AG10803 (cell line): ENCODE data around the gene C1GALT1C1L.
A peak's percentile ranks its signal among the peaks of the same experiment; 100 is the strongest.

Experiments used
- DNase-seq: peaks from one replicate; pipeline ENCODE4 v3.0.0; 2010; ENCODE audit warnings: low read depth
- H3K4me3 ChIP-seq: 2 replicates; pipeline ENCODE4 v1.5.1; 2011; ENCODE audit warnings: mild to moderate bottlenecking, low read length, control low read depth
- TF ChIP-seq, protein P1 (sequence below): conservative IDR thresholded peaks from 2 replicates; pipeline ENCODE4 v1.5.1; 2011; ENCODE audit warnings: mild to moderate bottlenecking, low read length, control low read depth, inconsistent platforms

Gene C1GALT1C1L

DNA sequence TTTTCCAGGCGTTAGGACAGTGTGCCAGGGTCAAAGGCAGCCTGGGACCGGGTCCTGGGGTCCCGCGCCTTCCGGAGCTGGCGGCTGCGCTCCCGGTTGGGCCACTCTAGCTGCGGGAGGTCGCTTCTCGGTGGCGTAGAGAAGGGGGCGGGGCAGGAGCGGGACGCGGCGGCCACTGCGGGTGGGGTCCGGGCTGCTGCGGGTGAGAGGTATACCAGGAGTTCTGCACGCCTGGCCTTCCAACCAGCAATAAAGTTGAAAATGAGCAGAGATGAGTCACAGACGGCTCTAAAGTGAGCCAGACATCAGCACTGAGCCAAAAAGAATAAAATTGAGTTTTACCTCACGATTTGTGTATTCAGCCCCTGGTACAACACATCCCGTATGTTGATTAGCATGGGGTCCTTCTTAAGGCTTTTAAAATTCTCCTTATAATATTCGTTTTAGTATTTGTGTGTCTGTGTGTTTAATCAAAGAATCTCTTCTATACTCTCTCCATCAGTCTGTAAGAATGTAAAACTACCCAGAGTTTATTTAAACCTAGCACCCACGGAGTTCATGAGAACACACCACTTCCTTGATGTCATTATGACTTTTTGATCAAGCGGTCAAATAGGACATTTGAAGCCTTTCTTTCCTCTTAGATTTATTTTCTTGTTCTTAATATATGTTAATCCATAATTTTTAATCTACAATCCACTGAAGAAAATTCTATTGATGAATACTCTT is at the start of gene C1GALT1C1L:
C1GALT1C1L (minus strand) TSS at position 108 of the 729 bp plus-strand sequence; CDS start at position 1, 107 bp downstream.
- peak within 1 kb of the TSS; percentile 67 for H3K4me3 ChIP-seq
- TF ChIP-seq, protein P1, sequence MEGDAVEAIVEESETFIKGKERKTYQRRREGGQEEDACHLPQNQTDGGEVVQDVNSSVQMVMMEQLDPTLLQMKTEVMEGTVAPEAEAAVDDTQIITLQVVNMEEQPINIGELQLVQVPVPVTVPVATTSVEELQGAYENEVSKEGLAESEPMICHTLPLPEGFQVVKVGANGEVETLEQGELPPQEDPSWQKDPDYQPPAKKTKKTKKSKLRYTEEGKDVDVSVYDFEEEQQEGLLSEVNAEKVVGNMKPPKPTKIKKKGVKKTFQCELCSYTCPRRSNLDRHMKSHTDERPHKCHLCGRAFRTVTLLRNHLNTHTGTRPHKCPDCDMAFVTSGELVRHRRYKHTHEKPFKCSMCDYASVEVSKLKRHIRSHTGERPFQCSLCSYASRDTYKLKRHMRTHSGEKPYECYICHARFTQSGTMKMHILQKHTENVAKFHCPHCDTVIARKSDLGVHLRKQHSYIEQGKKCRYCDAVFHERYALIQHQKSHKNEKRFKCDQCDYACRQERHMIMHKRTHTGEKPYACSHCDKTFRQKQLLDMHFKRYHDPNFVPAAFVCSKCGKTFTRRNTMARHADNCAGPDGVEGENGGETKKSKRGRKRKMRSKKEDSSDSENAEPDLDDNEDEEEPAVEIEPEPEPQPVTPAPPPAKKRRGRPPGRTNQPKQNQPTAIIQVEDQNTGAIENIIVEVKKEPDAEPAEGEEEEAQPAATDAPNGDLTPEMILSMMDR = no peak
- peak; percentile 49 for DNase-seq

DNA sequence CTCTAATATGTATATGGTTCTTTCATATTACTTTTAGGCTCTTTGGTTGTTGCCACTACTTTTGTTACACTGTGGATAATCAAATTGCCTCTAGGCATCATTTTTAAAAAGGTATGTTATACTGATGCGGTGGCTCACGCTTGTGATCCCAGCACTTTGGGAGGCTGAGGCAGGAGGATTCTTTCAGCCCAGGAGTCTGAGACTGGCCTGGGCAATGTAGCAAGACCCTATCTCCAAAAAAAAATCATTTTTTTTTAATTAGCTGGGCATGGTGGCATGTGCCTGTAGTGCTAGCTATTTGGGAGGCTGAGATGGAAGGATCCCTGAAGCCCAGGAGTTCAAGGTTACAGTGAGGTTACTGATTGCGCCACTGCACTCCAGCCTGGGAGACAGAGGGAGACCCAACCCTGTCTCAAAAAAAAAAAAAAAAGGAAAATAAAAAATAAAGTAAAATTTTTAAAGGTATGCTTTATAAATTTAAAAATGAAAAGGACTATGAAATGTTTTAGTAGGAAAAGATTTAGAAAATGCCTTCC is 49.5 kb upstream of the C1GALT1C1L start:
- TF ChIP-seq, protein P1 = no peak
- H3K4me3 ChIP-seq = no peak overlapping the region
- DNase-seq = no peak

DNA sequence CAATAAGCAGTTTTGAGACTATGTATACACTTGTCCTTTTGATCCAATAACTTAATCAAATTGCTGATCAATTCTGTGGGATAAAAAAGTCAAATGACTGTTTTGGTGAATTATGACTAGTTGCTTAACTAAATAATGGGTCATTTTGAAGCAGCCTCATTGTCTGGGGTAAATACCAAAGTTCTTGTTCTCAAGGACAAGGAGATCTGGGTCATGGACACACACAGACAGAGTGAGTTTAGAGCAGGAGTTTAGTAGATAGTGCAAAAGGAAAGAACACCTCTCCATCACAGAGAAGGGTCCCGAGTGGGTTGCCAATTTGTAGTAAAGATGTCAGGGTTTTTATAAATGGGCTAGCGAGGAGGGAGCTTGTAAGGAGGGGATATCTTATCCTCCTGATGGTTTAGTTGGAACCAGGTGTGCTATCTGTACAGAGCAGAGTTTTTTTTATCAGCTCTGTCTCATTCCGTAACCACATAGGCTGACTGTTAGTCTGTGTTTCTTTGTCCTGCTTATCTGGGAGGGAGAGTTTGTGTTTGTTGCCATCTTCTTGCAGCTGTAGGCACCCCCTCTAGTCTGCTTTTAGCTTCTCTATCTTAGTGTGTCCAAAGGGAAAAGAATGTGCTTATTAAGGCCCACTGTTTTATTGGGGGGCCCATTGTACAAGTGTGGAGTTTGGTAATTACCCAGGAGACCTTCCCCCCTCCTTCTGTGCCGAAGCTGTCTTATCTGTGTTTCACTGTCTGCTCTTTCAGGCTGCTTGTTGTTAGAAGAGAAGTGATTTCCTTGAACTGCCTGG is 48.7 kb upstream of the C1GALT1C1L start:
- DNase-seq = no peak
- no peak overlapping the region for H3K4me3 ChIP-seq
- TF ChIP-seq, protein P1 = no peak

DNA sequence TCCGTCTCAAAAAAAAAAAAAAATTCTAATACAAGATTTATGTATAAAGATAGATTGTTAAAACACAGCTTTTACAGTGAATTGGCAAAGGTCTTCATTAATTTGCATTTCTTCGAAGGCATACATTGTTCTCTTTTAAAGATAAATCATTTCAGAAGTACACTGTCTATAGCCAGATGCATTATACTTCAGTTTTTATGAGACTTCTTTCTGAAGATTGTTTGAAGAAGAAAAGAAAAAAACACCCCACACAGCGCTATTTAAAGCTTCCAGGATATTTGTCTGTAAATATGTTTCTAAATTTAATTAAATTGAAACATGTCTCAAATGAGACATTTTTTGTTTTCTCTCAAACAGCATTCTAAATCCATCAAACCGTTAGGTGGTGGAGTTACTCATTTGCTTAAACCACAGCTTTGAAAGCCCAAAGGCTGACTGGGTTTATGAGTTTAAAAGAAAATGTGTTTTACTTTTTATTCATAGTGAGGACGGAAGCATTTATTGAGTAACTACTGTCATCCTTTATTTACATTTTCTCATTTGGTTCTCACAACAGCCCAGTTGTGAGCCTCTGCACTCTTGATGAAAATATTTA is 42.4 kb upstream of the C1GALT1C1L start:
- TF ChIP-seq, protein P1 = no peak
- no peak for DNase-seq
- no peak overlapping the region for H3K4me3 ChIP-seq

DNA sequence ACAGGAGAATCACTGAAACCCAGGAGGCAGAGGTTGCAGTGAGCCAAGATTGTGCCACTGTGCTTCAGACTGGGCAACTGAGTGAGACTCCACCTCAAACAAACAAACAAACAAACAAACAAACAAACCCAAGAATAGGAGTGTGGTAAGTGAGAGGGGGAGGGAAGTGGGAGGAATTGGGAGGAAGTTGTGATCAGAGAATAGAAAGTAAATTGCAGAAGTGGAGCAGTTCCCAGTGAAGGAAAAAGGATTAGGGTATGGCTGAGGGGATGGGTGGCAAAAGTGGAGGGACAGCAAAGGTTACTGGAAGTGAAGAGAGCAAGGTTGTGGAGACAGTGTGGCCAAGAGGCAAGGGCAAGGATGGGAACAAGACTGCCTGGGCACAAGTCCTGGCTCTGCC is 41.1 kb upstream of the C1GALT1C1L start:
- H3K4me3 ChIP-seq = no peak overlapping the region
- DNase-seq = no peak
- TF ChIP-seq, protein P1 = no peak

DNA sequence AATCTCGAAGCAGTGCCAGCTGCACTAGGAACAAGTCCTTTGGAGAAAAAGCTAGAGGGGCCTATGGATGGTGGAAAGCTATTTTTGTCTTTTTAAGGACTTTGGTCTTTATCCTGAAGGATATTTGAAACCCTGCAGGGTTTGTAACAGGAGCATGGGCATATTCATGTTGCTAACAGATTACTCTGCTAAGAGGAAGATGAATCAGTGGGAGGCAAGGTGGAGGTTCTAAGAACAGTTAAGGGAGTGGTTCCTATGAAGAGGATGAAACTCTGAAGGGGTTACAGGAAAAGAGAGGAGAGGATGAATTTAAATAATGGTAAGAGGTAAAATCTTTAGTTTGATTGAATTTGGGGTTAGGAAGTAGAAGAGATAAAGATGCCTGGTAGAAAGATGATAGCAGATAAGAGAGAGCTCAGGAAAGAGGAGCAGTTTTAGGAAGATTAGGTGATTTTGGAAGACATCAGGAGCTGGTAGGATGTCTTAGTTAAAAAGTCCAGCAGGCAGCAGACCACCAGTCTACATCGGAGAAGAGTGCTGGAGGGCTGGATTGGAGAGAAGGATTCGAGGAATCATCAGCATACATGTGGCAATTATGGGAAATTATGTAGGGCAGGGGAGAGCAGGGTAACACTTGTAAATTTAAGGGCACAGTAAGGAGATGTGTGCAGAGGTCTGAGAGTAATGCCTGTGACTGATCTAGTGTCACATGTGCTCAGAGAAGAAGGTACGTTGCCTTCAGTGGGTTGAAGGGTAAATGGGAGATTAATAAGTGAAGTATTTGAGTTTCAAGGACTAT is 39.3 kb upstream of the C1GALT1C1L start:
- H3K4me3 ChIP-seq = no peak overlapping the region
- no peak for DNase-seq
- TF ChIP-seq, protein P1 = no peak
